CD4-positive, alpha-beta T cell treated with Interleukin-1 beta for 1 hour (primary cell): ENCODE results near the gene ELMO1.

Experiments
- DNase-seq, 2 donors: peaks; one replicate each; pipeline ENCODE4 v3.0.0-alpha.2; 2020 to 2022

Gene ELMO1

DNA sequence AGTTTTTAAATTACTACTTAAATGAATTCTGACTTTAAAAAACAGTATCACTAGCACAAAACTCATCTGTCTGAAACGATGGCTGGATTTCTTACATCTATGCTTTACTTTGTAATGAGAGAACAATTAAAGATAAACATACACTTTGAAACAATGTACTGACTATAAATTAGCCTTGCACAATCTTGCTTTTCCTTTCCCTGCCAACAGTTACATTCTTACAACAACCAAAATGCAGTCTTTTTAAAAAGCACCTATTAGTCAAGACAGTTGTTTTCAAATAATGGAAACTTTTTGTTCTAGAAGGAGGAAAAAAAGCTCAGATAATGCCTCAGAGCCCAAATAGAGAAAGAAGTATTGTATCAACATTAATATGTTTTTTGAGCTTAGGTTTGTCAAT, 153.3 kb downstream of the ELMO1 start:
- no peak for DNase-seq

GRCh38 chr7:37290731-37291130, 157.9 kb downstream of the ELMO1 start:
- DNase-seq, result no peak

- DNase-seq, result no peak
Observed at GRCh38 chr7:37289781-37290180, 158.9 kb downstream of the ELMO1 start.

GRCh38 chr7:37289367-37289766, 159.3 kb downstream of the ELMO1 start:
- DNase-seq, result no peak

- no peak for DNase-seq
Observed at GRCh38 chr7:37287131-37287855, 161.4 kb downstream of the ELMO1 start.

- DNase-seq, result no peak
Observed at GRCh38 chr7:37286454-37286832, 162.2 kb downstream of the ELMO1 start.

- peak in 1 of 2 donors; percentile 13 for DNase-seq
Observed at GRCh38 chr7:37285706-37286453, 162.8 kb downstream of the ELMO1 start.

GRCh38 chr7:37284805-37285231, 163.8 kb downstream of the ELMO1 start:
- peak; percentile 15 to 51 for DNase-seq

DNA sequence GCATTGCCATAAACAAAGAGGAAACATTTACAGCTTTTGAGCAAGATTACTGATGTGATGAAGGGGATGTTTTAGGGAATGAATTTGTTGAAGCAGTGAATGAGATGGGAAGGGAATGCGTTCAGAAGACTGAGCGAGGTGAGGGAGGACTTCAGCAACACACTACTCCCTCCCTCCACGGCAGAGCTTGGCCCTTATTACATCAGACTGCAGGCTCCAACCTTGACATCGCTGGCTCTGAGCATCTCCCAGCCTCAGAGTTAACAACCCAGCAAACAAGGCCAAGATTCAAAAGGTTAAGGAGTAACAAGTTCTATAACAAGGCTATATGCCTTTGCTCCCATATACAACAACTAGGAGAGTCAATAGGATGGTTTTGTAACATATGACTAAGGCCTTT, 164.4 kb downstream of the ELMO1 start:
- no peak for DNase-seq

DNA sequence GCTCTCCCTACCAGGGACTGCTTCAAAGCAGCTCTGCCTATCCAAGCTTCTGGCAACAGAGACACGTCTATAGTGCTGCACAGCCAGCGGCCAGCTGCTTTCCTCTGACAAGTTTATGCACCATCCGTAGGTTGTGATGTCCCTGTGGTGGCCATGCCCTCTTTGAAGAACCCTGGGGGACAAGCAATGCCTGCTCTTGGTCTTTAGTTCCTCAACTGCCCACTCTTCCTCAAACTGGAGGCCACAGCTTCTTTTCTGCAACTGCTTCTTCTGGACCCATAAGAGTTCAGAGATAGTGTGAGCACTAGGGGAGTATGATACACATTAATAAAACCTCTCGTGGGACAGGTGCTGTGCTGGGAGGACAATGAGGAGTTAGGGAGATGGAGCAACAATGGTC, 164.9 kb downstream of the ELMO1 start:
- no peak for DNase-seq

DNA sequence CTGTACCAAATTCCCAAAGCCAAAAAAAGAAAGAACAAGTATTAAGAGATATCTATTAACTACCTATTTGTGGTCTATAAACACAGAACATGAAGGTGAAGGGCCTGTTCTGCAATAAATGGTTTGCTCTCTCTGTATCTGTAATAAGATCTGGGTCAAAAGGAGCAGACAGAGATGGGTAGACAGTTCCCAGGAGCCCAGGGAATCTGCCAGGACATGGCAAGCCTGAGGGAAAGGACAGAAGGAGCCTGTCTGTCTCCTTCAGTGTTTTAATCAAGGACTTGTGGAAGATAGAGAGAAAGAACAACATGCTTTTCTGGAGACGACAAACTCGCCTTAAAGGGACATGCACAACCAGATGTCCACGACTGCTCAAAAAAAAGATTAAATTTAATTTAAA, 165.7 kb downstream of the ELMO1 start:
- no peak for DNase-seq

DNA sequence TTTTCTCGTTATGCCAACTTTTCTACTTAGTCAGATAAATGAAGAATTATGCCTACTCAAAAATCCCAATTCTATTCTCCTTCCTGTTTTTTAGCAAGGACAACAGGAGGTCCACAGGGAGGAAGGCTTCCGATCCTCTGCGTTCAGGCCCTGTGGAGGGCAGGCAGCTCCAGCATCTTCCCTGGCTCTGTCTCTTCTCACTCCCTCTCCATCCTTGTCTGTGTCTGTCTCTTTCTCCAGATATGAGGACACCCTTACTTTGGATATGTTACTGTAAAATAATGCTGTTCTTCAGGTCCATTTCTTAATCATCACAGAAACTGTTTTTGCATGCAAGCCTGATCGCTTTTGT, 166.6 kb downstream of the ELMO1 start:
- no peak for DNase-seq

- no peak for DNase-seq
Observed at GRCh38 chr7:37281368-37282092, 167.1 kb downstream of the ELMO1 start.

DNA sequence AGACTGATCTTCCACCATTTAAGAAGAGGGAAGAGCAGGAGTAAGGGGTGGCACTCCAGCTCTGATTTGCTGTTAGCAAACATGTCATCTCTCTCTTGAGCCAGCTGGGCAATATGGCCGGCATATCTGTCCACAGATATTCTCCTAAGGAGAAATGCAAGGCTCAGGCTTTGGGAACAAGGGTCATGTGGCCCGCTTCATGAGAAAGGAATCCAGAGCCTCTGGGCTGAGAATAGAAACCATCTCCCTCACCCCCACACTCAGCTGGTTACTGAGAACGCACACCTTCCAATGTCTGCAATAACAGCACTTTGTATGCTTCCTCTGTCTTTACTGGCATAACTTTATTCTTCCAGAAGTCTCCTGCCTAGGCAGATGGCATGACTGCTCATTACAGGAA, 171.2 kb downstream of the ELMO1 start:
- DNase-seq, result no peak

DNA sequence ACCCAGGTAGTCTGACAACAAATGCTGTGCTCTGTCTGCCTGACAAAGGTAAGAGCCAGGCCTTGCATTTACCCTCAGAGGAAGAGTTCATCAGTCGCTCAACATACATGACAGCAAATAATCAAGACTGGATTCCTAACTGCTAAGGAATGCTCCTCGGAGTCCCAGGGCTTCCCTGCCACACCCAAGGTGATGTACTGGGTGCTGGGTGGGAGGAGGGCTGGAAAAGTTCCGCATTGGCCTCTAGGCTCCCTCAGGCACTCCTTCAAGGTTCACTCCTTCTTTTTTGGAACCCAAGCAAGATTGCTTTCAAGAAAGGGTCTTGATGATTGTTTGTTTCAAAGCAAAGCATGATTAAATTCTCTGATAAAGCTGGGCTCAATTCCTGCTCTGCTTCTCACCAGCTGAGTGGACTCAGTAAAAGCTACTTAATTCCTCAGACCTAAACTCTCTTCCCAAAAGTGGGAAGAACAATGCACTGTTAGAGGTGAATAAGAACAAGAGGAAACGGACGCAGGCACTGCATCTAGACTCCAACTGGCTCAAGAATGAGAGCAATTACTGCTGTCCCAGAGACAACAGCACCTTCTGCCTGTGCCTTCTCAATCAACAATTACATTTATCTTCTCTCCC, 173.5 kb downstream of the ELMO1 start:
- DNase-seq, result no peak

- DNase-seq, result no peak
Observed at GRCh38 chr7:37273891-37274290, 174.8 kb downstream of the ELMO1 start.

DNA sequence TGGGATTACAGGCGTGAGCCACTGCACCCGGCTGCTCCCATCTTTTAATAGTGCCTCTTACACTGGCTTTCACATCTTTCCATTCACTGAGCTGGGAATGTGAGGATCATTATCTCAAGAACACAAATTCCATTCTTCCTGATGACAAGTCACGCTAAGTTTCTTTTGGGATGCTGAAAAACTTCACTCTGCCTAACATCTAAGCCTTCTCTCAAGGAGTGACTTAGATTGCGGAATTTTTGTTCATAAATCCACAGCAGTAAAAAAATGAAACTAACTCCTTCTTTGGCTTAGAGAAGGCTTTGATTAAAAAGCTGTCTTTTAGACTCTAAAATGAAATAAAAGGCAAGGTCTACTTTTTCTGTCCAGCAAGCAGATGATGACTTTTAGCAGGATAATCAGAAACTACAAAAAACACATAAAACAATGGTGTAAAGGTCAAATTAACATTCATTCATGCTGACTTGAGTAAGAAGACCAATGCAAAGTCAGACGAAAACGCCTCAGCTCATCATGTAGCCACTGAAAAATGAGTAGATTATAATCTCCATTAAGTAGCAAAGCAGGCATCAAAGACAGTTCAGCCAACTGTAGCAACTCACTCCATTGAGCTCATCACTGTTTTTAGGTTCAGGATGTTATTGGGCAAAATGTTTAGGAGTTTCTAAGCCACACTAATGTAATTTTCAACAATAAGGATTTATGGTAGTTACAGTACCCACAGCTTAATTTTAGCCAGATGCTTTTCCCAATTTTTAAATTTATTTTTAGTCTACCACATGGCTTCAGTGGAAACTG, 178.8 kb downstream of the ELMO1 start:
- DNase-seq, result no peak

- DNase-seq, result no peak
Observed at GRCh38 chr7:37267251-37267650, 181.4 kb downstream of the ELMO1 start.

- DNase-seq, result no peak
Observed at GRCh38 chr7:37265876-37266275, 182.8 kb downstream of the ELMO1 start.

DNA sequence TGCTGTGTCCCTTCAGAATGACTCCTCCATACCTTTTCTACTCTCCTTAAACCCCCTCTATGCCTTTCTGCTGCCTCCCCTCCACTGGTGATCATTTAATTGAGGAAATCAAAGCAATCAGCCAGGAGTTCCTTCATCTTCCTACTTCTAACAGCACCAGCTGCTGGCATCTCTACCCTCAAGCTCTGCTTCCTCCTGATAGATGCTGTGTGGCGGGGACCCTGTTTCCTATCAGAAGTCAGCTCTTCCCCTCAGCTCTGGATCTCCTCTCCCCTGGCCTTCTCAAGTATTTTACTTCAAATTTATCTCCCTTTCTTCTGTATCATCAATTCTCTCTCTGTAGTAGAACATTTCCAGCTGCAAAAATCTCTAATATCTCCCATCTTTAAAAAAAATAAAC, 183.7 kb downstream of the ELMO1 start:
- DNase-seq, result no peak

DNA sequence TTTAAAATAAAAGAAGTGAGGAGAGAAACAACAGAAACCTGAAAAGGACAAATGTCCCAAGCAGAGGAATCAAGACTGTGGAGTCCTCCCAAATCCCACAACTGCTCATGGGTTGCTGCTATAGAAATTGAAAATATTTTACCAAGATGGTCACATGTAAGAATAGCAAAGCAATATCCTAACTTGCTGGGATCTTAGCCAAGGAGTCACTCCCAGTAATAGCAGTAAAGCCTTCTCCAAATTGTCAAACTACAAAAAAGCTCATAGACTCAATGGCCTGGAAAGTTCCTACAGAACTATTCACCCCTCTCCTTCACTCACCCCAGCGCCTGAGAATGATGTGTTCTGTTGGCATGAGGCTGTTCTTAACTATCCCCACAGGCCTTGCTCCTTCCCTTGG, 186.5 kb downstream of the ELMO1 start:
- DNase-seq, result no peak

DNA sequence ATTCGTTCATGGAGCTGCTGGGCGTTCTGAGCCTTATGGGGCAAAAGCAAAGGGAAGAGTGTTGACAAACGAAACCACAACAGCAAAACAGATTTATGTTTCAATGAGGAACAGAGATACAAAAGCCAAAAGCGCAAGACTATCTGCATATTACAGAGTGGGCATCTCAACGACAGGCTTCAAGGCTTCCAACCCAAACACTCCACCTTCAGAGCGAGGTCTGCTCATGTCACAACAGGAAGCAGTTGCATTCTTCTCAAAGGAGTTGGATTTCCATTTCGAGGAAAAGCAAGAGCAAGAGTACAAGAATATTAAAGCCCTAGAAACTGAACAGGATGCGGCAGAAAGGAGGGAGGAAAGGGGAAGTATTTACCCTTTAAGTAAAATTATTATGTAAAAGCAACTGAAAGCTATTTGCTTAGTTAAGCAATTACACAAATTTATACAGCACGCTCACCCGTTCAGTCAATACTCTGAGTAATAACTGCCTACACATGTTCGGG, 189.3 kb downstream of the ELMO1 start:
- DNase-seq, result no peak
